ENCODE measurements around the gene ERO1B. TPM values are rescaled to one million over a fixed set of nuclear protein-coding genes. Genes with fewer than 3 reads are reported as not detected.
"Not testable (repeated sequence)": the region's sequence is repeated elsewhere in the genome, so short reads cannot be mapped to it uniquely, and the experiment has no call there.

ERO1B gene
- polyA plus RNA-seq = 1 to 10 TPM; 2.4 to 6.7 (median 3.6) TPM
- long read RNA-seq, donor 1 = 0 reads
- long read RNA-seq, donor 2 = 0 reads
- long read RNA-seq, donor 3 = 0 reads
- long read RNA-seq, donor 4 = 0 reads
- long read RNA-seq, donor 5 = 0 reads
- long read RNA-seq, donor 6 = 0 reads
- long read RNA-seq, donor 7 = 0 reads
- long read RNA-seq, donor 8 = 0 reads
- long read RNA-seq, donor 9 = 0 reads
- long read RNA-seq, donor 10 = 0 reads

- 0 to 1% (median 1%) methylated on average over 58 to 81 of the region's 81 CpGs for WGBS, 3 donors
- H3K9me3 ChIP-seq (ENCODE audit: control insufficient read depth in 2 of 2, insufficient read depth in 1 of 2, low read depth in 1 of 2, low read length in 1 of 2) = no peaks in the 10 kb centered on the region
- H3K27ac ChIP-seq (ENCODE audit: low read depth in 1 of 3, low read length in 2 of 3) = peak within 1 kb of the TSS; percentile 22 to 94 (median 76)
- no peaks in the 10 kb centered on the region for H3K36me3 ChIP-seq (ENCODE audit: control insufficient read depth in 3 of 3, insufficient read depth in 2 of 3, low read depth in 1 of 3, low read length in 3 of 3)
- H3K4me3 ChIP-seq (ENCODE audit: low read depth in 1 of 3, low read length in 3 of 3) = peak within 1 kb of the TSS; percentile 55 to 90 (median 85)
- H3K4me1 ChIP-seq (ENCODE audit: control insufficient read depth in 3 of 3, insufficient read depth in 2 of 3, low read depth in 1 of 3, low read length in 2 of 3) = no peaks in the 10 kb centered on the region
- H3K27me3 ChIP-seq (ENCODE audit: control insufficient read depth in 3 of 3, insufficient read depth in 3 of 3, low read length in 3 of 3) = peaks cover 0 to 18% (median 0%) of the 10 kb centered on the region in 3 donors
- FAIRE-seq = no peak
- peak; percentile 97 for DNase-seq
These were observed at the start of gene ERO1B for GRCh38 chr1:236281654-236282424. TSS of gene ERO1B (minus strand) at chr1:236281958. CDS start at chr1:236281783, 175 bp downstream.

GRCh38 chr1:236331412-236331811 is 49.7 kb upstream of the ERO1B start:
- DNase-seq = peak in 1 of 2 donors; percentile 67
- H3K9me3 ChIP-seq (ENCODE audit: control insufficient read depth in 2 of 2, insufficient read depth in 1 of 2, low read depth in 1 of 2, low read length in 1 of 2); H3K4me3 ChIP-seq (ENCODE audit: low read depth in 1 of 3, low read length in 3 of 3); FAIRE-seq; H3K27ac ChIP-seq (ENCODE audit: low read depth in 1 of 3, low read length in 2 of 3); H3K27me3 ChIP-seq (ENCODE audit: control insufficient read depth in 3 of 3, insufficient read depth in 3 of 3, low read length in 3 of 3); H3K4me1 ChIP-seq (ENCODE audit: control insufficient read depth in 3 of 3, insufficient read depth in 2 of 3, low read depth in 1 of 3, low read length in 2 of 3); H3K36me3 ChIP-seq (ENCODE audit: control insufficient read depth in 3 of 3, insufficient read depth in 2 of 3, low read depth in 1 of 3, low read length in 3 of 3): not testable (repeated sequence)
- WGBS, 3 donors = 45 to 62% (median 59%) methylated on average over 3 of the region's 3 CpGs

- no peaks in the 10 kb centered on the region for H3K36me3 ChIP-seq (ENCODE audit: control insufficient read depth in 3 of 3, insufficient read depth in 2 of 3, low read depth in 1 of 3, low read length in 3 of 3)
- H3K4me1 ChIP-seq (ENCODE audit: control insufficient read depth in 3 of 3, insufficient read depth in 2 of 3, low read depth in 1 of 3, low read length in 2 of 3) = no peaks in the 10 kb centered on the region
- DNase-seq (no peak), FAIRE-seq (no peak)
- H3K27ac ChIP-seq (ENCODE audit: low read depth in 1 of 3, low read length in 2 of 3) = no peak overlapping the region
- 8 to 49% (median 38%) methylated on average over 1 of the region's 1 CpG for WGBS, 3 donors
- H3K27me3 ChIP-seq (ENCODE audit: control insufficient read depth in 3 of 3, insufficient read depth in 3 of 3, low read length in 3 of 3) = no peaks in the 10 kb centered on the region
- H3K9me3 ChIP-seq (ENCODE audit: control insufficient read depth in 2 of 2, insufficient read depth in 1 of 2, low read depth in 1 of 2, low read length in 1 of 2) = peaks cover 0 to 8% of the 10 kb centered on the region in 2 donors
- H3K4me3 ChIP-seq (ENCODE audit: low read depth in 1 of 3, low read length in 3 of 3) = no peak overlapping the region
These were observed 44.7 kb upstream of the ERO1B start for GRCh38 chr1:236326432-236326831.

- WGBS, 3 donors = 89 to 100% (median 93%) methylated on average over 2 of the region's 2 CpGs
- FAIRE-seq = no peak
These were observed 43.8 kb upstream of the ERO1B start for GRCh38 chr1:236325567-236325966.

GRCh38 chr1:236323819-236324411 is 42.2 kb upstream of the ERO1B start:
- Histone ChIP-seq H3K4me1 (ENCODE audit: control insufficient read depth in 3 of 3, insufficient read depth in 2 of 3, low read depth in 1 of 3, low read length in 2 of 3) (no peaks in the 10 kb centered on the region), H3K27me3 (ENCODE audit: control insufficient read depth in 3 of 3, insufficient read depth in 3 of 3, low read length in 3 of 3) (no peaks in the 10 kb centered on the region), H3K27ac (ENCODE audit: low read depth in 1 of 3, low read length in 2 of 3) (no peak overlapping the region), H3K36me3 (ENCODE audit: control insufficient read depth in 3 of 3, insufficient read depth in 2 of 3, low read depth in 1 of 3, low read length in 3 of 3) (no peaks in the 10 kb centered on the region), H3K9me3 (ENCODE audit: control insufficient read depth in 2 of 2, insufficient read depth in 1 of 2, low read depth in 1 of 2, low read length in 1 of 2) (peaks cover 0 to 8% of the 10 kb centered on the region in 2 donors), H3K4me3 (ENCODE audit: low read depth in 1 of 3, low read length in 3 of 3) (no peak overlapping the region)
- DNase-seq (no peak), FAIRE-seq (no peak)

More at GRCh38 chr1:236325567-236325966, 43.8 kb upstream of the ERO1B start:
- H3K27ac ChIP-seq (ENCODE audit: low read depth in 1 of 3, low read length in 2 of 3) = no peak overlapping the region
- peaks cover 0 to 8% of the 10 kb centered on the region in 2 donors for H3K9me3 ChIP-seq (ENCODE audit: control insufficient read depth in 2 of 2, insufficient read depth in 1 of 2, low read depth in 1 of 2, low read length in 1 of 2)
- no peaks in the 10 kb centered on the region for H3K27me3 ChIP-seq (ENCODE audit: control insufficient read depth in 3 of 3, insufficient read depth in 3 of 3, low read length in 3 of 3)
- no peaks in the 10 kb centered on the region for H3K36me3 ChIP-seq (ENCODE audit: control insufficient read depth in 3 of 3, insufficient read depth in 2 of 3, low read depth in 1 of 3, low read length in 3 of 3)
- DNase-seq = no peak
- H3K4me1 ChIP-seq (ENCODE audit: control insufficient read depth in 3 of 3, insufficient read depth in 2 of 3, low read depth in 1 of 3, low read length in 2 of 3) = no peaks in the 10 kb centered on the region
- no peak overlapping the region for H3K4me3 ChIP-seq (ENCODE audit: low read depth in 1 of 3, low read length in 3 of 3)

- DNase-seq = no peak
- no peak for FAIRE-seq
- 8 to 47% (median 38%) methylated on average over 1 of the region's 1 CpG for WGBS, 3 donors
- Histone ChIP-seq H3K4me1 (ENCODE audit: control insufficient read depth in 3 of 3, insufficient read depth in 2 of 3, low read depth in 1 of 3, low read length in 2 of 3) (no peaks in the 10 kb centered on the region), H3K9me3 (ENCODE audit: control insufficient read depth in 2 of 2, insufficient read depth in 1 of 2, low read depth in 1 of 2, low read length in 1 of 2) (peaks cover 0 to 8% of the 10 kb centered on the region in 2 donors), H3K27me3 (ENCODE audit: control insufficient read depth in 3 of 3, insufficient read depth in 3 of 3, low read length in 3 of 3) (no peaks in the 10 kb centered on the region), H3K36me3 (ENCODE audit: control insufficient read depth in 3 of 3, insufficient read depth in 2 of 3, low read depth in 1 of 3, low read length in 3 of 3) (no peaks in the 10 kb centered on the region), H3K27ac (ENCODE audit: low read depth in 1 of 3, low read length in 2 of 3) (no peak overlapping the region), H3K4me3 (ENCODE audit: low read depth in 1 of 3, low read length in 3 of 3) (no peak overlapping the region)
These were observed 41.0 kb upstream of the ERO1B start for GRCh38 chr1:236322566-236323409.

GRCh38 chr1:236321101-236321500 is 39.3 kb upstream of the ERO1B start:
- FAIRE-seq = no peak
- DNase-seq = no peak
- peaks cover 0 to 8% of the 10 kb centered on the region in 2 donors for H3K9me3 ChIP-seq (ENCODE audit: control insufficient read depth in 2 of 2, insufficient read depth in 1 of 2, low read depth in 1 of 2, low read length in 1 of 2)
- no peak overlapping the region for H3K27ac ChIP-seq (ENCODE audit: low read depth in 1 of 3, low read length in 2 of 3)
- 57 to 82% (median 60%) methylated on average over 5 of the region's 5 CpGs for WGBS, 3 donors
- no peaks in the 10 kb centered on the region for H3K27me3 ChIP-seq (ENCODE audit: control insufficient read depth in 3 of 3, insufficient read depth in 3 of 3, low read length in 3 of 3)
- no peaks in the 10 kb centered on the region for H3K36me3 ChIP-seq (ENCODE audit: control insufficient read depth in 3 of 3, insufficient read depth in 2 of 3, low read depth in 1 of 3, low read length in 3 of 3)
- H3K4me3 ChIP-seq (ENCODE audit: low read depth in 1 of 3, low read length in 3 of 3) = no peak overlapping the region
- H3K4me1 ChIP-seq (ENCODE audit: control insufficient read depth in 3 of 3, insufficient read depth in 2 of 3, low read depth in 1 of 3, low read length in 2 of 3) = no peaks in the 10 kb centered on the region

- FAIRE-seq = no peak
- Histone ChIP-seq H3K27me3 (ENCODE audit: control insufficient read depth in 3 of 3, insufficient read depth in 3 of 3, low read length in 3 of 3) (no peaks in the 10 kb centered on the region), H3K36me3 (ENCODE audit: control insufficient read depth in 3 of 3, insufficient read depth in 2 of 3, low read depth in 1 of 3, low read length in 3 of 3) (no peaks in the 10 kb centered on the region), H3K27ac (ENCODE audit: low read depth in 1 of 3, low read length in 2 of 3) (no peak overlapping the region), H3K4me1 (ENCODE audit: control insufficient read depth in 3 of 3, insufficient read depth in 2 of 3, low read depth in 1 of 3, low read length in 2 of 3) (no peaks in the 10 kb centered on the region), H3K9me3 (ENCODE audit: control insufficient read depth in 2 of 2, insufficient read depth in 1 of 2, low read depth in 1 of 2, low read length in 1 of 2) (peaks cover 0 to 8% of the 10 kb centered on the region in 2 donors), H3K4me3 (ENCODE audit: low read depth in 1 of 3, low read length in 3 of 3) (no peak overlapping the region)
- 34 to 64% (median 36%) methylated on average over 1 of the region's 1 CpG for WGBS, 3 donors
- no peak for DNase-seq
These were observed 38.9 kb upstream of the ERO1B start for GRCh38 chr1:236320671-236321070.

All from small intestine (tissue), 16 donors.